ENCODE results near the gene MTCL1. TPM values are rescaled to one million over a fixed set of nuclear protein-coding genes. Genes with fewer than 3 reads are reported as not detected.

MTCL1 gene
- total RNA-seq, 1 donor from 2014 or later, result 0.80 TPM

Other genes with a start within 250 kb of the MTCL1 start
- gene RAB12, start 96.1 kb upstream of the MTCL1 start, total RNA-seq, result 18.9 and 19.2 TPM in 2 replicates